GM20000 (cell line): Measurements from ENCODE around the gene HOXB1.
A peak's percentile ranks its signal among the peaks of the same experiment; 100 is the strongest.

Experiments
- DNase-seq: peaks from one replicate; pipeline ENCODE4 v3.0.0; 2012; ENCODE audit warnings: low spot score
- CTCF ChIP-seq: IDR thresholded peaks from 2 replicates; pipeline ENCODE4 v1.5.1; 2012; ENCODE audit warnings: mild to moderate bottlenecking, control low read depth; ENCODE audit errors: extremely low read depth, missing control alignments

The HOXB1 gene

GRCh38 chr17:48547808-48548522 is 17.2 kb upstream of the HOXB1 start:
- no peak for TF ChIP-seq CTCF
- DNase-seq = no peak

- DNase-seq = no peak
- no peak for TF ChIP-seq CTCF
Measured at GRCh38 chr17:48546924-48547807, 16.4 kb upstream of the HOXB1 start.

- no peak for DNase-seq
- no peak for TF ChIP-seq CTCF
Measured at GRCh38 chr17:48546137-48546923, 15.5 kb upstream of the HOXB1 start.

GRCh38 chr17:48545539-48545938 is 14.7 kb upstream of the HOXB1 start:
- DNase-seq = no peak
- TF ChIP-seq CTCF = no peak

GRCh38 chr17:48545022-48545375 is 14.2 kb upstream of the HOXB1 start, which contains the start of gene HOXB2:
TSS of gene HOXB2 (minus strand) at chr17:48545109. CDS start at chr17:48544911, 198 bp downstream.
- no peak for DNase-seq
- TF ChIP-seq CTCF = no peak

GRCh38 chr17:48544349-48545021 is 13.7 kb upstream of the HOXB1 start:
- DNase-seq = peak; percentile 73
- TF ChIP-seq CTCF = no peak
